ENCODE data around the gene PASK. TPM values are rescaled to one million over a fixed set of nuclear protein-coding genes. Genes with fewer than 3 reads are reported as not detected.

Gene PASK
- total RNA-seq, 1 donor from 2014 or later: 10.5 TPM

GRCh38 chr2:241088791-241089732 is 60.2 kb downstream of the PASK start:
- no peaks in the 10 kb centered on the region for H3K27me3 Mint-ChIP-seq (ENCODE audit: unreplicated experiment)
- peaks cover 55% of the 10 kb centered on the region for H3K36me3 Mint-ChIP-seq (ENCODE audit: unreplicated experiment)
- H3K4me3 Mint-ChIP-seq (ENCODE audit: unreplicated experiment): no peak overlapping the region
- no peak overlapping the region for H3K27ac Mint-ChIP-seq (ENCODE audit: unreplicated experiment)
- DNase-seq (ENCODE audit: extremely low spot score, unreplicated experiment): no peak
- H3K9me3 Mint-ChIP-seq (ENCODE audit: unreplicated experiment): peaks cover 5% of the 10 kb centered on the region
- no peak for TF ChIP-seq CTCF (IDR thresholded peaks at IDR 0.05)
- H3K4me1 Mint-ChIP-seq (ENCODE audit: unreplicated experiment): peaks cover 19% of the 10 kb centered on the region

- peaks cover 14% of the 10 kb centered on the region for H3K4me1 Mint-ChIP-seq (ENCODE audit: unreplicated experiment)
- H3K27ac Mint-ChIP-seq (ENCODE audit: unreplicated experiment): no peak overlapping the region
- H3K9me3 Mint-ChIP-seq (ENCODE audit: unreplicated experiment): peaks cover 5% of the 10 kb centered on the region
- no peak for DNase-seq (ENCODE audit: extremely low spot score, unreplicated experiment)
- H3K4me3 Mint-ChIP-seq (ENCODE audit: unreplicated experiment): no peak overlapping the region
- no peak for TF ChIP-seq CTCF (IDR thresholded peaks at IDR 0.05)
- H3K36me3 Mint-ChIP-seq (ENCODE audit: unreplicated experiment): peaks cover 55% of the 10 kb centered on the region
- no peaks in the 10 kb centered on the region for H3K27me3 Mint-ChIP-seq (ENCODE audit: unreplicated experiment)
Observed at GRCh38 chr2:241088376-241088775, 60.9 kb downstream of the PASK start.

DNA sequence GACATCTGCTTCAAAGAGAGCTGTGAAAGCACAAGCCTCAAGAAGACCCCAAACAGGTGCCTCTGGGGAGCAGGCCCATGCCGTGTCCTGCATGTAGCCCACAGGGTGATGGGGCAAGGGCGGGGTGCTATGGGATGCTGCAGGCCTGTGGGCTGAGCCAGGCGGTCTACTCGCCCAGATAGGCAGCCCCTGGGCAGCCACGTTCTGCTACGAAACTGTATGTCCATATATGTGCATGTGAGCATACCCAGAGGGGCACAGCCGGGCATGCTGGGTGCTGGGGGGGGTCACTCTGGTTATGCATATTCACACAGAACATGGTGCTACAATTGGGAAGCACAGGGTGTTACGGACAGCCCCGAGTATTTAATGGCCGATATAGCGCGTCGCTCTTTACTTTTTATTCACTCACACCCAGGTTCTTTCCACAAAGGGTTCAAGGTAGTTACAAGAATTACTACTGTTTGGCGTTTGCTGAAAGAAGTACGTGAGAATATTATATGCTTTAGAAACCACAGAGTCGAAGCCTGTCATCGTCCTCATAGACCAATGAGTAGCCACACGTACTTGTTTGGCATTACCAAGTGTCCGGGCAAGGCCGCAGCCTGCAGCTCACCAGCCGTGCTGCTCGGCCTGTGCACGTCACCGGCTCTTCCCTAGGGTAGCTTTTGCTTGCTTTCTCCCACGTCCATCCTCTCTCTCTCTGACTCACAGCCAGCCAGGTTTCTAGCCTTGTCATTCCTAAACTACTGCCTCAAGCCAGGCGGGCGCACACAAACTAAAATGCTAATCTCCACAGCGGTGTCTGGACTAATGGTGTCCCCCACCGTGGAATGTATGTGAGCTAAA is 61.6 kb downstream of the PASK start:
- TF ChIP-seq CTCF (IDR thresholded peaks at IDR 0.05): no peak
- Mint-ChIP-seq H3K4me1 (ENCODE audit: unreplicated experiment) (peaks cover 8% of the 10 kb centered on the region), H3K4me3 (ENCODE audit: unreplicated experiment) (no peak overlapping the region), H3K27me3 (ENCODE audit: unreplicated experiment) (no peaks in the 10 kb centered on the region), H3K9me3 (ENCODE audit: unreplicated experiment) (peaks cover 5% of the 10 kb centered on the region), H3K27ac (ENCODE audit: unreplicated experiment) (no peak overlapping the region), H3K36me3 (ENCODE audit: unreplicated experiment) (peaks cover 51% of the 10 kb centered on the region)
- DNase-seq (ENCODE audit: extremely low spot score, unreplicated experiment): no peak

DNA sequence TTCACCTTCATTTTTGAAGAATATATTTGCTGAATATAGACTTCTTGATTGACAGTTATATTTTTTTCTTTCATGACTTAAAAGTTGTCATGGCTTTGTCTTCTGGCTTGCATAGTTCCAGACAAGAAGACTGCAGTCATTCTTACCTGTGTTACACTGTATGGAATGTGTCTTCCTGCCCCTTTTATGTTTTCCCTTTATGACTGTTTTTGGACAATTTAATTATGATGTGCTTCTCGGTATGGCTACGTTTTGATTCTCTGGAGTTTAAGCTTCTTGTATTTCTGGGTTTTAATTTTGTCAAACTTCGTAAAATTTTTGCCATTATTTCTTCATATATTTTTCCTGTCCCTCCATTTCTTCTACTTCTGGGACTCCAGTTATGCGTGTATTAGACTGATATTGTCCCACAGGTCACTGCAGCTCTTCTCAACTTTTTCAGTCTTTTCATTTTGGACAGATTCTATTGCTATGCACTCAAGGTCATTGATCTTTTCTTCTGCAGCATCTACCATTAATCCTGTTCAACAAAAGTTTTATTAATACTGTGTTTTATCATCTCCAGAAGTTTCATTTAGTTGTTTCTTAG is 64.3 kb downstream of the PASK start:
- H3K4me3 Mint-ChIP-seq (ENCODE audit: unreplicated experiment): no peak overlapping the region
- DNase-seq (ENCODE audit: extremely low spot score, unreplicated experiment): no peak
- no peak for TF ChIP-seq CTCF (IDR thresholded peaks at IDR 0.05)
- peaks cover 5% of the 10 kb centered on the region for H3K9me3 Mint-ChIP-seq (ENCODE audit: unreplicated experiment)
- no peaks in the 10 kb centered on the region for H3K4me1 Mint-ChIP-seq (ENCODE audit: unreplicated experiment)
- no peak overlapping the region for H3K27ac Mint-ChIP-seq (ENCODE audit: unreplicated experiment)
- H3K27me3 Mint-ChIP-seq (ENCODE audit: unreplicated experiment): no peaks in the 10 kb centered on the region
- peaks cover 44% of the 10 kb centered on the region for H3K36me3 Mint-ChIP-seq (ENCODE audit: unreplicated experiment)

Measured in osteocyte (in vitro differentiated cells).